HepG2 (cell line): ENCODE data around the gene KCNQ1OT1. TPM values are rescaled to one million over a fixed set of nuclear protein-coding genes. Genes with fewer than 3 reads are reported as not detected.

Experiments
- CEBPG ChIP-seq: IDR thresholded peaks from 2 replicates; pipeline ENCODE4 v1.6.1; 2016
- HNF4A ChIP-seq: sonication (generic); formaldehyde crosslinking; IDR thresholded peaks from 2 replicates; pipeline ENCODE4 v1.4.0; 2020; ENCODE audit warnings: missing genetic modification reagents
- HOXA3 ChIP-seq: sonication (generic); formaldehyde crosslinking; IDR thresholded peaks from 2 replicates; pipeline ENCODE4 v1.5.0; 2020; ENCODE audit warnings: missing genetic modification reagents
- ISL2 ChIP-seq: sonication (generic); formaldehyde crosslinking; IDR thresholded peaks from 2 replicates; pipeline ENCODE4 v1.5.0; 2020; ENCODE audit warnings: missing genetic modification reagents
- NFKB2 ChIP-seq: sonication (generic); formaldehyde crosslinking; IDR thresholded peaks from 2 replicates; pipeline ENCODE4 v1.4.0; 2020; ENCODE audit warnings: missing genetic modification reagents, borderline replicate concordance
- NONO ChIP-seq, 2 experiments: fragments of 450-650 bp in 1 of 2; sonication (generic) in 1 of 2; formaldehyde crosslinking in 1 of 2; IDR thresholded peaks in 1 of 2; conservative IDR thresholded peaks in 1 of 2; 2 replicates each; pipeline versions ENCODE4 v1.6.1 to v1.8.0; 2017 to 2022; ENCODE audit warnings: mild to moderate bottlenecking in 1 of 2, missing genetic modification reagents in 1 of 2, moderate library complexity in 1 of 2
- SETDB1 ChIP-seq: sonication (generic); formaldehyde crosslinking; IDR thresholded peaks from 2 replicates; pipeline ENCODE4 v1.5.1; 2020; ENCODE audit warnings: missing genetic modification reagents, mild to moderate bottlenecking, borderline replicate concordance
- SMARCE1 ChIP-seq: fragments of 450-650 bp; IDR thresholded peaks from 2 replicates; pipeline ENCODE4 v1.6.1; 2017; ENCODE audit warnings: borderline replicate concordance
- TBX2 ChIP-seq: sonication (generic); formaldehyde crosslinking; IDR thresholded peaks from 2 replicates; pipeline ENCODE4 v1.5.0; 2020; ENCODE audit warnings: missing genetic modification reagents, mild to moderate bottlenecking, borderline replicate concordance
- ZNF253 ChIP-seq: sonication (generic); formaldehyde crosslinking; IDR thresholded peaks from 2 replicates; pipeline ENCODE4 v1.8.0; 2022; ENCODE audit warnings: mild to moderate bottlenecking, missing genetic modification reagents, borderline replicate concordance
- ZNF354B ChIP-seq: sonication (generic); formaldehyde crosslinking; IDR thresholded peaks from 2 replicates; pipeline ENCODE4 v1.8.0; 2022; ENCODE audit warnings: mild to moderate bottlenecking, missing genetic modification reagents
- ZNF598 ChIP-seq: sonication (generic); formaldehyde crosslinking; IDR thresholded peaks from 2 replicates; pipeline ENCODE4 v1.5.1; 2020; ENCODE audit warnings: mild to moderate bottlenecking, missing genetic modification reagents, borderline replicate concordance
- ZNF773 ChIP-seq: sonication (generic); formaldehyde crosslinking; IDR thresholded peaks from 2 replicates; pipeline ENCODE4 v1.4.0; 2020; ENCODE audit warnings: missing genetic modification reagents, borderline replicate concordance
- polyA plus RNA-seq, 8 experiments: library from polyadenylated mRNA; depleted of rRNA in 3 of 8; stranded (reverse) in 7 of 8; unstranded in 1 of 8; fragments of >200 nt; fragmentation: Illumina TruSeq in 4 of 8; extraction: Trizol in 4 of 8; gene quantifications; 2 replicates each; pipeline versions ENCODE4 v1.2.1 to v1.2.3, GENCODE V29; 2011 to 2016; ENCODE audit warnings: low read depth in 4 of 8, missing spikeins in 1 of 8, mixed read lengths in 1 of 8; ENCODE audit not compliant: insufficient read depth in 1 of 8
- total RNA-seq, 5 experiments: library from RNA; depleted of rRNA; stranded (reverse); fragments of >200 nt; fragmentation: Illumina TruSeq; extraction: Trizol; gene quantifications; 2 replicates each; pipeline ENCODE4 v1.2.3, GENCODE V29; 2016; ENCODE audit warnings: low read depth in 1 of 5
- TF ChIP-seq, protein P1 (sequence below): sonication (generic); formaldehyde crosslinking; IDR thresholded peaks from 2 replicates; pipeline ENCODE4 v1.5.0; 2020; ENCODE audit warnings: mild to moderate bottlenecking, missing genetic modification reagents, borderline replicate concordance
- TF ChIP-seq, protein P2 (sequence below): sonication (generic); formaldehyde crosslinking; conservative IDR thresholded peaks from 2 replicates; pipeline ENCODE4 v1.8.0; 2022; ENCODE audit warnings: low read depth, missing genetic modification reagents
- TF ChIP-seq, protein P3 (sequence below): sonication (generic); formaldehyde crosslinking; IDR thresholded peaks from 2 replicates; pipeline ENCODE4 v1.4.0; 2020; ENCODE audit warnings: missing genetic modification reagents

KCNQ1OT1 gene
- total and polyA plus RNA-seq, 2 of the 13 experiments (the other 11 are each of a cell fraction or from before 2014, with no cell fraction given) = 1.3 to 18.9 TPM

DNA sequence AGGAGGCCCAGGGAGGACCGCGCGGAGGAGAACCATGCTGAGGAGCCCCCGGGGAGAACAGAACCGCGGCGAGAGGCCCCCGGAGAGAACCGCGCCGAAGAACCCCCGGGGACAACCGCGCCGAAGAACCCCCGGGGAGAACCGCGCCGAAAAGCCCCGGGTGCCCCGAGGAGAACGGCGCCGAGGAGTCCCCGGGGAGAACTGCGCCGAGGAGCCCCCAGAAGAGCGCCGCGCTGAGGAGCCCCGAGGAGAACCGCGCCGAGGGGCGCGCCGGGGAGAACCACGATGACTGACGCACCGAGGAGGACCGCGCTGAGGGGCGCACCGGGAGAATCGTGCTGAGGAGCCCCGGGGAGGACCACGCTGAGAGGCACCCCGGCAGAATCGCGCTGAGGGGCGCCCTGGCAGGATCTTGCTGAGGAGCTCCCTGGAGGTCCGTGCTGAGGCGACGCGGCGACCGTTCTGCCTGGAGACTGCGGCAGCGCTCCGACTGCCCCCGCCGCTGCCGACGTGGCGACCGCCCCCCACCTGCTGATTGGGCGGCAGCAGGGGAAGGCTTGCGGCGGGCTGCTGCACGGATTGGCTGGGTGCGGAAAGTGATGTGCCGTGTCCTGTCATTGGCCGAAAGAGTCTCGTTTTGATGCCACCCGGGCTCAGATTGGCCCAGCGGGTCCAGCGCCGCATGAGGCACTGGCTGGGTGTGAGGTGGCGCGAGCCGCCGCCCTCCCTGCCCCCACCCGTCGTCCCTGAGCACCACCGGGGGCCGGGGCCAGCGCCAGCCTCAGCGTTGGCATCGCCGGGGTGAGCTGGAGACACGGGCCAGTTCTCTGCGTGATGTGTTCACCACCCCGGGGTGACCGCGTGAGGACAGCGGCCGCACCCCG is at the start of gene KCNQ1OT1 (continued):
- TF ChIP-seq, protein P1, sequence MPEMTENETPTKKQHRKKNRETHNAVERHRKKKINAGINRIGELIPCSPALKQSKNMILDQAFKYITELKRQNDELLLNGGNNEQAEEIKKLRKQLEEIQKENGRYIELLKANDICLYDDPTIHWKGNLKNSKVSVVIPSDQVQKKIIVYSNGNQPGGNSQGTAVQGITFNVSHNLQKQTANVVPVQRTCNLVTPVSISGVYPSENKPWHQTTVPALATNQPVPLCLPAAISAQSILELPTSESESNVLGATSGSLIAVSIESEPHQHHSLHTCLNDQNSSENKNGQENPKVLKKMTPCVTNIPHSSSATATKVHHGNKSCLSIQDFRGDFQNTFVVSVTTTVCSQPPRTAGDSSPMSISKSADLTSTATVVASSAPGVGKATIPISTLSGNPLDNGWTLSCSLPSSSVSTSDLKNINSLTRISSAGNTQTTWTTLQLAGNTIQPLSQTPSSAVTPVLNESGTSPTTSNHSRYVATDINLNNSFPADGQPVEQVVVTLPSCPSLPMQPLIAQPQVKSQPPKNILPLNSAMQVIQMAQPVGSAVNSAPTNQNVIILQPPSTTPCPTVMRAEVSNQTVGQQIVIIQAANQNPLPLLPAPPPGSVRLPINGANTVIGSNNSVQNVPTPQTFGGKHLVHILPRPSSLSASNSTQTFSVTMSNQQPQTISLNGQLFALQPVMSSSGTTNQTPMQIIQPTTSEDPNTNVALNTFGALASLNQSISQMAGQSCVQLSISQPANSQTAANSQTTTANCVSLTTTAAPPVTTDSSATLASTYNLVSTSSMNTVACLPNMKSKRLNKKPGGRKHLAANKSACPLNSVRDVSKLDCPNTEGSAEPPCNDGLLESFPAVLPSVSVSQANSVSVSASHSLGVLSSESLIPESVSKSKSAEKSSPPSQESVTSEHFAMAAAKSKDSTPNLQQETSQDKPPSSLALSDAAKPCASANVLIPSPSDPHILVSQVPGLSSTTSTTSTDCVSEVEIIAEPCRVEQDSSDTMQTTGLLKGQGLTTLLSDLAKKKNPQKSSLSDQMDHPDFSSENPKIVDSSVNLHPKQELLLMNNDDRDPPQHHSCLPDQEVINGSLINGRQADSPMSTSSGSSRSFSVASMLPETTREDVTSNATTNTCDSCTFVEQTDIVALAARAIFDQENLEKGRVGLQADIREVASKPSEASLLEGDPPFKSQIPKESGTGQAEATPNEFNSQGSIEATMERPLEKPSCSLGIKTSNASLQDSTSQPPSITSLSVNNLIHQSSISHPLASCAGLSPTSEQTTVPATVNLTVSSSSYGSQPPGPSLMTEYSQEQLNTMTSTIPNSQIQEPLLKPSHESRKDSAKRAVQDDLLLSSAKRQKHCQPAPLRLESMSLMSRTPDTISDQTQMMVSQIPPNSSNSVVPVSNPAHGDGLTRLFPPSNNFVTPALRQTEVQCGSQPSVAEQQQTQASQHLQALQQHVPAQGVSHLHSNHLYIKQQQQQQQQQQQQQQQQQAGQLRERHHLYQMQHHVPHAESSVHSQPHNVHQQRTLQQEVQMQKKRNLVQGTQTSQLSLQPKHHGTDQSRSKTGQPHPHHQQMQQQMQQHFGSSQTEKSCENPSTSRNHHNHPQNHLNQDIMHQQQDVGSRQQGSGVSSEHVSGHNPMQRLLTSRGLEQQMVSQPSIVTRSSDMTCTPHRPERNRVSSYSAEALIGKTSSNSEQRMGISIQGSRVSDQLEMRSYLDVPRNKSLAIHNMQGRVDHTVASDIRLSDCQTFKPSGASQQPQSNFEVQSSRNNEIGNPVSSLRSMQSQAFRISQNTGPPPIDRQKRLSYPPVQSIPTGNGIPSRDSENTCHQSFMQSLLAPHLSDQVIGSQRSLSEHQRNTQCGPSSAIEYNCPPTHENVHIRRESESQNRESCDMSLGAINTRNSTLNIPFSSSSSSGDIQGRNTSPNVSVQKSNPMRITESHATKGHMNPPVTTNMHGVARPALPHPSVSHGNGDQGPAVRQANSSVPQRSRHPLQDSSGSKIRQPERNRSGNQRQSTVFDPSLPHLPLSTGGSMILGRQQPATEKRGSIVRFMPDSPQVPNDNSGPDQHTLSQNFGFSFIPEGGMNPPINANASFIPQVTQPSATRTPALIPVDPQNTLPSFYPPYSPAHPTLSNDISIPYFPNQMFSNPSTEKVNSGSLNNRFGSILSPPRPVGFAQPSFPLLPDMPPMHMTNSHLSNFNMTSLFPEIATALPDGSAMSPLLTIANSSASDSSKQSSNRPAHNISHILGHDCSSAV (CRISPR knock-in tag) = no peak
- TF ChIP-seq HOXA3 (CRISPR knock-in tag) (peak; percentile 83), NONO (IDR thresholded peaks at IDR 0.05) (no peak), NONO (CRISPR knock-in tag; conservative IDR thresholded peaks at IDR 0.05) (peak; percentile 95), ZNF773 (peak; percentile 93), TBX2 (CRISPR knock-in tag) (peak; percentile 98), ISL2 (CRISPR knock-in tag) (peak; percentile 81), ZNF354B (peak; percentile 93), CEBPG (peak; percentile 8; the same call in 1 of the 2 replicates), ZNF253 (CRISPR knock-in tag) (no peak), SETDB1 (CRISPR knock-in tag) (no peak), HNF4A (no peak), ZNF598 (CRISPR knock-in tag) (0 out of 2 replicates have a peak, but pooled peaks have one; percentile 28), NFKB2 (CRISPR knock-in tag) (peak; percentile 98), SMARCE1 (no peak)
- TF ChIP-seq, protein P2, sequence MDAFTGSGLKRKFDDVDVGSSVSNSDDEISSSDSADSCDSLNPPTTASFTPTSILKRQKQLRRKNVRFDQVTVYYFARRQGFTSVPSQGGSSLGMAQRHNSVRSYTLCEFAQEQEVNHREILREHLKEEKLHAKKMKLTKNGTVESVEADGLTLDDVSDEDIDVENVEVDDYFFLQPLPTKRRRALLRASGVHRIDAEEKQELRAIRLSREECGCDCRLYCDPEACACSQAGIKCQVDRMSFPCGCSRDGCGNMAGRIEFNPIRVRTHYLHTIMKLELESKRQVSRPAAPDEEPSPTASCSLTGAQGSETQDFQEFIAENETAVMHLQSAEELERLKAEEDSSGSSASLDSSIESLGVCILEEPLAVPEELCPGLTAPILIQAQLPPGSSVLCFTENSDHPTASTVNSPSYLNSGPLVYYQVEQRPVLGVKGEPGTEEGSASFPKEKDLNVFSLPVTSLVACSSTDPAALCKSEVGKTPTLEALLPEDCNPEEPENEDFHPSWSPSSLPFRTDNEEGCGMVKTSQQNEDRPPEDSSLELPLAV (CRISPR knock-in tag) = no peak; the same call in 1 of the 2 replicates
- TF ChIP-seq, protein P3, sequence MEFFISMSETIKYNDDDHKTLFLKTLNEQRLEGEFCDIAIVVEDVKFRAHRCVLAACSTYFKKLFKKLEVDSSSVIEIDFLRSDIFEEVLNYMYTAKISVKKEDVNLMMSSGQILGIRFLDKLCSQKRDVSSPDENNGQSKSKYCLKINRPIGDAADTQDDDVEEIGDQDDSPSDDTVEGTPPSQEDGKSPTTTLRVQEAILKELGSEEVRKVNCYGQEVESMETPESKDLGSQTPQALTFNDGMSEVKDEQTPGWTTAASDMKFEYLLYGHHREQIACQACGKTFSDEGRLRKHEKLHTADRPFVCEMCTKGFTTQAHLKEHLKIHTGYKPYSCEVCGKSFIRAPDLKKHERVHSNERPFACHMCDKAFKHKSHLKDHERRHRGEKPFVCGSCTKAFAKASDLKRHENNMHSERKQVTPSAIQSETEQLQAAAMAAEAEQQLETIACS (CRISPR knock-in tag) = peak; percentile 44; the same call in 1 of the 2 replicates
